T-helper 1 cell treated with Interleukin-12 subunit alpha and Interleukin-12 subunit beta and Interleukin-4 antibody, amounts not matched to agents 30 μg/mL and 1 μg/mL, for 36 hours (primary cell): ENCODE measurements around the gene EXOC2.

ENCODE experiments used
- H3K27ac Mint-ChIP-seq: one replicate; pipeline ENCODE4 v1.8.0; 2021; ENCODE audit warnings: mild to moderate bottlenecking, mixed read lengths
- H3K27me3 Mint-ChIP-seq: one replicate; pipeline ENCODE4 v1.8.0; 2021; ENCODE audit warnings: low read depth, mixed read lengths
- H3K36me3 Mint-ChIP-seq: one replicate; pipeline ENCODE4 v1.8.0; 2021; ENCODE audit warnings: low read depth, mixed read lengths
- H3K4me1 Mint-ChIP-seq: one replicate; pipeline ENCODE4 v1.8.0; 2021; ENCODE audit warnings: low read depth, mixed read lengths
- H3K4me3 Mint-ChIP-seq: one replicate; pipeline ENCODE4 v1.8.0; 2021; ENCODE audit warnings: mild to moderate bottlenecking, moderate library complexity, mixed read lengths
- H3K9me3 Mint-ChIP-seq: one replicate; pipeline ENCODE4 v1.8.0; 2021; ENCODE audit warnings: mixed read lengths

EXOC2 gene

DNA sequence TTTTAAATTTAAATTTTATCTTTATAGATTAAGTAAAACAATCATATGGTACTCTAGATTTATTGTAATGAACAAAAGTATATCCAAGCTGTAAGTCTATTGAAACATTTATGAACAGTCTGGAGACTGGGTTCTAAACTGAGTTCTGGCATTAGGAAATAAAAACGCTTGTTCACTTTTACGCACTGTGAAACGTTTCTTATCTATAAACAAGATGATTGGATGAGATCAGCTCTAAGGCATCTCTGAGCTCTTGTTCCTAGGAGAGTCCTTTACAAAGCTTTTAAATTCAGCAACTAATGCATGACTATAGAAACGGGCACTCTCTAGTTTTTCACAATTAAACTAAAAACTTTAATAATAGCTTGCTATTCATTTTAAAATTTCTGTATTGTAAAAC lies 42.8 kb downstream of the EXOC2 start:
- H3K36me3 Mint-ChIP-seq: peaks cover 10% of the 10 kb centered on the region
- H3K4me1 Mint-ChIP-seq: peaks cover 6% of the 10 kb centered on the region
- H3K27me3 Mint-ChIP-seq: no peaks in the 10 kb centered on the region
- no peaks in the 10 kb centered on the region for H3K9me3 Mint-ChIP-seq
- no peak overlapping the region for H3K27ac Mint-ChIP-seq
- H3K4me3 Mint-ChIP-seq: no peak overlapping the region

DNA sequence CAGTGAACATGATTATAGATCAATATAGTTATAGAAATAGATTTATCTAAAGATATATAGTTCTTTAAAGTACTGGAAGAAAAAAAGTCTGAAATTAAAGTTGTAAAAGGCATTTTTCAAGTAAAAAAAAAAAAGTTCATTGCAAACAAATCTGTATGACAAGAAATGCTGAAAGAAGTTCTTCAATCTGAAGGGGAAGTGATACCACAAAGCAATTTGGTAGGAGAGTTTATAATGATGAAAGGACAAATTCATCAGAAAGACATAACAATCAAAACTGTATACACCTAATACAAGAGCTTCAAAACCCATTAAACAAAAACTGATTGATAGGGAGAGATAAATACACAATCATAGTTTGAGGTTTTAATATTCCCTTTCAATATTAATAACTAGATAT lies 50.1 kb downstream of the EXOC2 start:
- Mint-ChIP-seq H3K4me1 (peaks cover 2% of the 10 kb centered on the region), H3K36me3 (peaks cover 5% of the 10 kb centered on the region), H3K9me3 (no peaks in the 10 kb centered on the region), H3K4me3 (no peak overlapping the region), H3K27ac (no peak overlapping the region), H3K27me3 (no peaks in the 10 kb centered on the region)

- Mint-ChIP-seq H3K4me1 (peaks cover 2% of the 10 kb centered on the region), H3K4me3 (no peak overlapping the region), H3K9me3 (no peaks in the 10 kb centered on the region), H3K27me3 (no peaks in the 10 kb centered on the region), H3K27ac (no peak overlapping the region), H3K36me3 (peaks cover 11% of the 10 kb centered on the region)
Observed at GRCh38 chr6:641225-641985, 51.5 kb downstream of the EXOC2 start.

DNA sequence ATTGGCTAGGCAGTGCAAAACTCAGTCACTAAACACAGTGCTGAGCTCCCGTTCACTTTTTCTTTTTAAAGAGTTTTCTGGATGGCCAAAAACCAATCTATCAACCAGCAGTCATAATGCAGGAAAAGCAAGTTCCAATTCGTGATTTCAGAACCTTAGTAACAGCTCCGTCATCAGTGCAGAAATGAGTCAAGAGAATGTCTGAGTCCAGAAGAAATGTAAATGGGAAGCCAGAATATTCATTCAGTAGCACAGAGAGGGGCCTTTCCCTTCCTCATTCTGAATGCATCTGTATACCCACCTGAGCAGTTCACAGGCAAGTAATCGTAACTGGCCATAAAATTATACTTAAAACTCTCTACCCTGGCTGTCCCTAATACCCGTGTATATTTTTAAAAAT lies 56.5 kb downstream of the EXOC2 start:
- no peaks in the 10 kb centered on the region for H3K9me3 Mint-ChIP-seq
- H3K36me3 Mint-ChIP-seq: peaks cover 22% of the 10 kb centered on the region
- H3K27me3 Mint-ChIP-seq: no peaks in the 10 kb centered on the region
- no peak overlapping the region for H3K4me3 Mint-ChIP-seq
- peaks cover 3% of the 10 kb centered on the region for H3K4me1 Mint-ChIP-seq
- no peak overlapping the region for H3K27ac Mint-ChIP-seq

GRCh38 chr6:635233-635632 lies 57.7 kb downstream of the EXOC2 start:
- H3K4me1 Mint-ChIP-seq: peaks cover 3% of the 10 kb centered on the region
- no peak overlapping the region for H3K27ac Mint-ChIP-seq
- peaks cover 22% of the 10 kb centered on the region for H3K36me3 Mint-ChIP-seq
- H3K4me3 Mint-ChIP-seq: no peak overlapping the region
- no peaks in the 10 kb centered on the region for H3K27me3 Mint-ChIP-seq
- no peaks in the 10 kb centered on the region for H3K9me3 Mint-ChIP-seq

- no peaks in the 10 kb centered on the region for H3K27me3 Mint-ChIP-seq
- H3K36me3 Mint-ChIP-seq: peaks cover 22% of the 10 kb centered on the region
- H3K4me3 Mint-ChIP-seq: no peak overlapping the region
- H3K4me1 Mint-ChIP-seq: peaks cover 10% of the 10 kb centered on the region
- no peaks in the 10 kb centered on the region for H3K9me3 Mint-ChIP-seq
- H3K27ac Mint-ChIP-seq: no peak overlapping the region
Observed at GRCh38 chr6:633611-634010, 59.3 kb downstream of the EXOC2 start.

GRCh38 chr6:628766-629165 lies 64.2 kb downstream of the EXOC2 start:
- no peaks in the 10 kb centered on the region for H3K27me3 Mint-ChIP-seq
- peaks cover 12% of the 10 kb centered on the region for H3K36me3 Mint-ChIP-seq
- peaks cover 14% of the 10 kb centered on the region for H3K4me1 Mint-ChIP-seq
- no peaks in the 10 kb centered on the region for H3K9me3 Mint-ChIP-seq
- no peak overlapping the region for H3K4me3 Mint-ChIP-seq
- H3K27ac Mint-ChIP-seq: no peak overlapping the region

DNA sequence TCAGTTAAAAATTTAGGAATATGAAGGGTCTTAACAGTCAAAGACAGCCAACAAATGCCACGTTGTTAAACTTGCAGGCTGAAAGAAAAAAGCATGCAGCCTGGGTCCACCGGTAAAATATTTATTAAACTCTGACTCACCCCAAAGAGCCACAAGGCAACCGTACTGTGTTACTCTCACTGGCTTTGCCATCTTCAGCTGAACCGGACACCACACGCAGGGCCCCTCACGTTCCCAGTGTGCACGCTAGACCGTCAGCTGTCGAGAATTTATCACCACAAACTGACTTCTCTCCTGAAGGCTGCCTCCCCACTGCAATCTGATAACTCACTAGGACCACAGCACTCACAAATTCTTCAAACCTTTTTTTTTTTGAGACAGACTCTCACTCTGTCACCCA lies 66.7 kb downstream of the EXOC2 start:
- Mint-ChIP-seq H3K4me1 (peaks cover 15% of the 10 kb centered on the region), H3K4me3 (no peak overlapping the region), H3K27ac (no peak overlapping the region), H3K9me3 (no peaks in the 10 kb centered on the region), H3K36me3 (peaks cover 11% of the 10 kb centered on the region), H3K27me3 (no peaks in the 10 kb centered on the region)

DNA sequence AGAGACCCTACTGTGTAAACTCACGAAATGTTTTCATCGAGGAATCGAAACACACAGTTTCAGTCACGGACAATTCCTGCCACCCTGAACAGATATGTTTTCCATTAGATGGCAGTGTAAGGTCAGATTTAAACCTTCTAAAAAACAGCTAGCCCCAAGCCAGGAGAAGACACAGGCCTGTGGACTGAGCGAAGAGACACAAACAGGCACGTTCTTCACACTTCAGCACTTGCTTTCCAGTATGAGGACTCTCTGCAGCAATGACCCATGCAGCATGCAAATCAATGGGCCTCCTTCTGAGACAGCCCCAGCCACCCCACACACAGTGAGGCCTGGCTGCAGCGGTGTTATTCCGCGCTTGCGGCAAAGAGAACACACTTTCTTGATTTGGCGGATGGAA lies 68.0 kb downstream of the EXOC2 start:
- peaks cover 15% of the 10 kb centered on the region for H3K4me1 Mint-ChIP-seq
- H3K9me3 Mint-ChIP-seq: no peaks in the 10 kb centered on the region
- no peaks in the 10 kb centered on the region for H3K27me3 Mint-ChIP-seq
- peaks cover 14% of the 10 kb centered on the region for H3K36me3 Mint-ChIP-seq
- H3K27ac Mint-ChIP-seq: no peak overlapping the region
- no peak overlapping the region for H3K4me3 Mint-ChIP-seq

GRCh38 chr6:622462-622861 lies 70.5 kb downstream of the EXOC2 start:
- no peaks in the 10 kb centered on the region for H3K27me3 Mint-ChIP-seq
- peaks cover 6% of the 10 kb centered on the region for H3K4me1 Mint-ChIP-seq
- peaks cover 14% of the 10 kb centered on the region for H3K36me3 Mint-ChIP-seq
- no peak overlapping the region for H3K4me3 Mint-ChIP-seq
- no peaks in the 10 kb centered on the region for H3K9me3 Mint-ChIP-seq
- H3K27ac Mint-ChIP-seq: no peak overlapping the region

- no peaks in the 10 kb centered on the region for H3K9me3 Mint-ChIP-seq
- peaks cover 17% of the 10 kb centered on the region for H3K36me3 Mint-ChIP-seq
- H3K27me3 Mint-ChIP-seq: no peaks in the 10 kb centered on the region
- no peak overlapping the region for H3K27ac Mint-ChIP-seq
- no peak overlapping the region for H3K4me3 Mint-ChIP-seq
- H3K4me1 Mint-ChIP-seq: peaks cover 6% of the 10 kb centered on the region
Observed at GRCh38 chr6:621931-622330, 71.0 kb downstream of the EXOC2 start.

GRCh38 chr6:620950-621349 lies 72.0 kb downstream of the EXOC2 start:
- H3K27me3 Mint-ChIP-seq: no peaks in the 10 kb centered on the region
- H3K36me3 Mint-ChIP-seq: peaks cover 18% of the 10 kb centered on the region
- no peaks in the 10 kb centered on the region for H3K9me3 Mint-ChIP-seq
- H3K27ac Mint-ChIP-seq: no peak overlapping the region
- peaks cover 6% of the 10 kb centered on the region for H3K4me1 Mint-ChIP-seq
- no peak overlapping the region for H3K4me3 Mint-ChIP-seq

- no peak overlapping the region for H3K27ac Mint-ChIP-seq
- peaks cover 21% of the 10 kb centered on the region for H3K36me3 Mint-ChIP-seq
- no peaks in the 10 kb centered on the region for H3K9me3 Mint-ChIP-seq
- peaks cover 6% of the 10 kb centered on the region for H3K4me1 Mint-ChIP-seq
- no peaks in the 10 kb centered on the region for H3K27me3 Mint-ChIP-seq
- no peak overlapping the region for H3K4me3 Mint-ChIP-seq
Observed at GRCh38 chr6:620166-620565, 72.8 kb downstream of the EXOC2 start.

DNA sequence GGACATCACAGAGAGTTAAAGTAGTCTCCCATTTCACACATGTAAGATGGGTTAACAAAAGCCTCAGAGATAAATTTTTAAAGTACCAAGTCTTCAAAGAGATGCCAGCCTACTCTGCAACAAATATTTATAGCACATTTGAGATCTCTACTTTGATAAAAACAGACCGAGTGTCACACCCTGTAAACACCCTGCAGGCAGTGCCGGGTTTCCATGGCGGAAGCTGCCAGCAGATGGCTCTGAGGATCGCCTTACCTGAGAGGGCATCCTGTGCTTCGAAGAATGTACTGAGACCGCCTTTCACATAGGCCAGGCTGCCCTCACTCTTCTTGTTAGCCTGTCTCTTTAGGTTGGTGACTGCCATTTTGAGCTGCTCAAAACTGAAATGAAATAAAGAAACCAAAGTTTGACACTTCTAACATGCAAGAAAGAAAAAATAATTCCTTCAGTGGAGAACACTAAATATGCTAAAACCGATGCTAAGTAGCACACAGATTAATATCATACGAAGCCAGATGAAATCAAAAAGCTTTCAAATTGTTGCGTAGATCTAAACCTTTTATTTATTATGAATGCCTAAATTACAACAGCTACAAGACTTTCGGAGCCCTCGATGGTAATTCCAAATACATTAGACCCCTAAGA lies 75.4 kb downstream of the EXOC2 start:
- no peak overlapping the region for H3K27ac Mint-ChIP-seq

DNA sequence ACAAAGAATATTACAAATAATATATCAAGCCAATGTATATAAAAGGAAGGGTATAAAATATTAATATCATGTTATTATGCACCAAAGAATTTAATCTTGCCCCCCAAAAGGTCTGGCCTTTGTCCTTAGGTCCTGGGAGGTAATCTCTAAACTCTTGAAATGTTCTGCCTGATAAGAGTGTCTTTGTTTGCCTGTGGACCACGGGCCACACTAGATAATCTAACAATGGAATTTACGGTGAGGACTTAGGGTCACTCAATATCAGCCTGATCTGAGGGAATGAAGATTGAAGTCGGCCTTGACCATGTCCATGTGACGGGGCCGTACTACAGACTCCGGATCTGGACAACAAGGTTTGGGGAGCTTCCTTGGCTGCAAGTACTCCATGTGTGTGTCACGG lies 79.0 kb downstream of the EXOC2 start:
- Mint-ChIP-seq H3K4me3 (no peak overlapping the region), H3K9me3 (no peaks in the 10 kb centered on the region), H3K27ac (no peak overlapping the region), H3K27me3 (no peaks in the 10 kb centered on the region), H3K36me3 (peaks cover 18% of the 10 kb centered on the region), H3K4me1 (peaks cover 5% of the 10 kb centered on the region)

More for the DNA sequence above, 75.4 kb downstream of the EXOC2 start:
- Mint-ChIP-seq H3K4me1 (no peaks in the 10 kb centered on the region), H3K4me3 (no peak overlapping the region), H3K36me3 (peaks cover 21% of the 10 kb centered on the region), H3K27me3 (no peaks in the 10 kb centered on the region), H3K9me3 (no peaks in the 10 kb centered on the region)
